H1 (cell line): ENCODE data around the gene FGGY. TPM values are rescaled to one million over a fixed set of nuclear protein-coding genes. Genes with fewer than 3 reads are reported as not detected.

Source experiments
- CTCF ChIA-PET: fragments of 300-600 bp; sonication (Branson Sonifier 250); formaldehyde crosslinking; loops from one replicate; lab custom pipeline; 2021; ENCODE audit not compliant: partially characterized antibody; lab: Charles Lee
- POLR2A ChIA-PET: fragments of 300-600 bp; sonication (Branson Sonifier 250); formaldehyde crosslinking; loops from one replicate; lab custom pipeline; 2021; ENCODE audit warnings: inconsistent platforms; ENCODE audit not compliant: partially characterized antibody; lab: Charles Lee
- DNase-seq, 2 experiments: peaks; one replicate each; pipeline versions ENCODE4 v3.0.0 to v3.0.0-alpha.2; 2010 to 2022; ENCODE audit warnings: low spot score in 2 of 2, low read depth in 1 of 2, mixed read lengths in 1 of 2
- FAIRE-seq: peaks from 2 replicates; lab custom pipeline; 2011; peaks lifted over from hg19 to GRCh38; lab: Jason Lieb, UNC
- H2AFZ ChIP-seq: 2 replicates; pipeline ENCODE4 v1.8.1; 2012; ENCODE audit warnings: low read length, inconsistent platforms
- H2AK5ac ChIP-seq: 2 replicates; pipeline ENCODE4 v1.6.1; 2013; ENCODE audit warnings: low read depth, low read length
- H2BK120ac ChIP-seq: replicated peaks from 2 replicates; pipeline ENCODE3; 2013; ENCODE audit warnings: low read depth, low read length, inconsistent platforms
- H2BK12ac ChIP-seq: 2 replicates; pipeline ENCODE4 v1.6.1; 2013; ENCODE audit warnings: low read depth, low read length
- H2BK15ac ChIP-seq: 2 replicates; pipeline ENCODE4 v1.6.1; 2013; ENCODE audit warnings: low read length
- H2BK20ac ChIP-seq: 2 replicates; pipeline ENCODE4 v1.6.1; 2013; ENCODE audit warnings: low read length
- H2BK5ac ChIP-seq: 2 replicates; pipeline ENCODE4 v1.6.1; 2013; ENCODE audit warnings: low read depth, low read length
- H3K14ac ChIP-seq: 2 replicates; pipeline ENCODE4 v1.6.1; 2013; ENCODE audit warnings: inconsistent platforms; ENCODE audit not compliant: insufficient read length
- H3K18ac ChIP-seq: 2 replicates; pipeline ENCODE4 v1.6.1; 2013; ENCODE audit warnings: low read length; ENCODE audit errors: extremely low read depth
- H3K23ac ChIP-seq: 2 replicates; pipeline ENCODE4 v1.6.1; 2013; ENCODE audit warnings: inconsistent platforms; ENCODE audit not compliant: insufficient read length
- H3K23me2 ChIP-seq: 2 replicates; pipeline ENCODE4 v1.6.1; 2013; ENCODE audit warnings: low read depth, low read length
- H3K27ac ChIP-seq: 2 replicates; pipeline ENCODE4 v1.6.1; 2011; ENCODE audit warnings: low read depth, low read length, inconsistent platforms
- H3K27me3 ChIP-seq, 4 experiments: replicated peaks in 1 of 4; 1 replicate in 1 of 4; 2 replicates in 3 of 4; pipeline versions ENCODE4 v1.6.1 to v1.8.1; 2011 to 2013; ENCODE audit warnings: low read length in 3 of 4, mild to moderate bottlenecking in 3 of 4, inconsistent platforms in 2 of 4, mixed read lengths in 2 of 4, moderate library complexity in 1 of 4; ENCODE audit not compliant: control insufficient read depth in 3 of 4, insufficient read depth in 3 of 4; ENCODE audit errors: extremely low read depth in 1 of 4
- H3K36me3 ChIP-seq, 4 experiments: 2 replicates each; pipeline versions ENCODE4 v1.6.1 to v1.8.1; 2011 to 2013; ENCODE audit warnings: mild to moderate bottlenecking in 4 of 4, low read length in 3 of 4, moderate library complexity in 2 of 4, control low read depth in 1 of 4, inconsistent platforms in 1 of 4; ENCODE audit not compliant: insufficient read depth in 4 of 4, control insufficient read depth in 2 of 4
- H3K4ac ChIP-seq: replicated peaks from 2 replicates; pipeline ENCODE3; 2013; ENCODE audit warnings: low read length, low read depth, mixed read lengths, inconsistent platforms; ENCODE audit not compliant: insufficient read length
- H3K4me1 ChIP-seq, 4 experiments: replicated peaks in 1 of 4; 1 replicate in 1 of 4; 2 replicates in 3 of 4; pipeline versions ENCODE4 v1.6.1 to v1.8.1; 2011 to 2013; ENCODE audit warnings: low read length in 3 of 4, inconsistent platforms in 2 of 4, mixed read lengths in 1 of 4; ENCODE audit not compliant: insufficient read depth in 4 of 4, control insufficient read depth in 3 of 4
- H3K4me2 ChIP-seq, 2 experiments: 2 replicates each; pipeline versions ENCODE4 v1.6.1 to v1.8.1; 2011 to 2013; ENCODE audit warnings: low read depth in 2 of 2, low read length in 2 of 2, control low read depth in 1 of 2, inconsistent platforms in 1 of 2, mild to moderate bottlenecking in 1 of 2; ENCODE audit not compliant: insufficient read depth in 1 of 2
- H3K4me3 ChIP-seq, 4 experiments: fragments of 200-600, 300-600 bp in 1 of 4; sonication (generic), shearing (Covaris generic), sonication (Bioruptor Twin) in 1 of 4; 2 replicates each; pipeline versions ENCODE4 v1.5.1 to v1.8.1; 2011 to 2016; ENCODE audit warnings: low read length in 4 of 4, low read depth in 3 of 4, control low read depth in 2 of 4, inconsistent platforms in 2 of 4, mild to moderate bottlenecking in 2 of 4, mixed read lengths in 1 of 4, moderate library complexity in 1 of 4; ENCODE audit not compliant: insufficient read depth in 2 of 4; ENCODE audit errors: extremely low read depth in 1 of 4
- H3K56ac ChIP-seq: replicated peaks from 2 replicates; pipeline ENCODE3; 2013; ENCODE audit warnings: low read depth, mild to moderate bottlenecking, mixed read lengths, low read length, inconsistent platforms; ENCODE audit not compliant: insufficient read length
- H3K79me1 ChIP-seq: 2 replicates; pipeline ENCODE4 v1.6.1; 2013; ENCODE audit warnings: low read depth, low read length, control low read depth
- H3K79me2 ChIP-seq, 2 experiments: 2 replicates each; pipeline versions ENCODE4 v1.6.1 to v1.8.1; 2012 to 2013; ENCODE audit warnings: low read length in 2 of 2, mild to moderate bottlenecking in 2 of 2, inconsistent platforms in 1 of 2; ENCODE audit not compliant: insufficient read depth in 2 of 2, control insufficient read depth in 1 of 2
- H3K9ac ChIP-seq, 4 experiments: replicated peaks in 1 of 4; 1 replicate in 1 of 4; 2 replicates in 3 of 4; pipeline versions ENCODE4 v1.6.1 to v1.8.1; 2011 to 2013; ENCODE audit warnings: low read depth in 3 of 4, low read length in 3 of 4, control low read depth in 2 of 4, mild to moderate bottlenecking in 2 of 4, moderate library complexity in 2 of 4, inconsistent platforms in 1 of 4; ENCODE audit errors: extremely low read depth in 1 of 4
- H3K9me3 ChIP-seq, 2 experiments: 2 replicates each; pipeline versions ENCODE4 v1.6.1 to v1.8.1; 2012 to 2013; ENCODE audit warnings: mild to moderate bottlenecking in 2 of 2, moderate library complexity in 2 of 2, control low read depth in 1 of 2, inconsistent platforms in 1 of 2, low read depth in 1 of 2, low read length in 1 of 2, mixed read lengths in 1 of 2; ENCODE audit not compliant: insufficient read depth in 2 of 2
- H4K20me1 ChIP-seq, 2 experiments: replicated peaks in 1 of 2; 2 replicates each; pipeline versions ENCODE3 to v1.8.1; 2011 to 2013; ENCODE audit warnings: inconsistent platforms in 2 of 2, low read length in 2 of 2, mild to moderate bottlenecking in 1 of 2; ENCODE audit not compliant: insufficient read depth in 2 of 2, control insufficient read depth in 1 of 2
- H4K5ac ChIP-seq: 2 replicates; pipeline ENCODE4 v1.6.1; 2013; ENCODE audit warnings: low read length, low read depth, mixed read lengths, inconsistent platforms; ENCODE audit not compliant: insufficient read length
- H4K8ac ChIP-seq: 2 replicates; pipeline ENCODE4 v1.8.0; 2013; ENCODE audit warnings: mild to moderate bottlenecking, moderate library complexity, low read length, inconsistent platforms; ENCODE audit not compliant: insufficient read depth; ENCODE audit errors: extremely low read depth
- H4K91ac ChIP-seq: replicated peaks from 2 replicates; pipeline ENCODE3; 2013; ENCODE audit warnings: low read length, mixed read lengths, inconsistent platforms; ENCODE audit not compliant: insufficient read length
- ASH2L ChIP-seq: fragments of 200-600, 300-600 bp; sonication (generic); IDR thresholded peaks from one replicate; pipeline ENCODE4 v1.7.1; 2017; ENCODE audit warnings: low read length
- CBX5 ChIP-seq: fragments of 300-800, 300-1000 bp; sonication (generic); IDR thresholded peaks from 2 replicates; pipeline ENCODE4 v1.7.1; 2016; ENCODE audit warnings: antibody characterized with exemption, low read length, low read depth
- CBX8 ChIP-seq: fragments of 300-800, 300-1000 bp; sonication (generic); IDR thresholded peaks from 2 replicates; pipeline ENCODE4 v1.7.1; 2016; ENCODE audit warnings: low read depth, low read length, borderline replicate concordance
- CHD2 ChIP-seq: IDR thresholded peaks from 2 replicates; pipeline ENCODE4 v1.6.1; 2012; ENCODE audit warnings: low read length, improper control_type of control experiment
- HDAC6 ChIP-seq: IDR thresholded peaks from one replicate; pipeline ENCODE4 v1.7.1; 2012; ENCODE audit warnings: low read depth, mild to moderate bottlenecking, inconsistent platforms, low read length, moderate library complexity
- KDM1A ChIP-seq: fragments of 200-600, 300-600 bp; sonication (generic); IDR thresholded peaks from 2 replicates; pipeline ENCODE4 v1.7.1; 2016; ENCODE audit warnings: mild to moderate bottlenecking, low read length, borderline replicate concordance
- KDM5A ChIP-seq: fragments of 200-600 bp; IDR thresholded peaks from 2 replicates; pipeline ENCODE4 v1.7.1; 2012; ENCODE audit warnings: mild to moderate bottlenecking, low read length, inconsistent platforms, mixed read lengths
- SRF ChIP-seq: IDR thresholded peaks from 2 replicates; pipeline ENCODE4 v1.6.1; 2011; ENCODE audit warnings: mild to moderate bottlenecking, low read depth, low read length, moderate library complexity
- TAF1 ChIP-seq: IDR thresholded peaks from 2 replicates; pipeline ENCODE4 v1.6.1; 2011; ENCODE audit warnings: mild to moderate bottlenecking, low read depth, low read length
- TAF7 ChIP-seq: optimal IDR thresholded peaks from 2 replicates; pipeline ENCODE3; 2011; ENCODE audit warnings: low read depth, mild to moderate bottlenecking, inconsistent platforms, low read length, moderate library complexity, borderline replicate concordance
- TBP ChIP-seq: IDR thresholded peaks from 2 replicates; pipeline ENCODE4 v1.6.1; 2011; ENCODE audit warnings: low read depth, low read length, improper control_type of control experiment
- TEAD4 ChIP-seq: IDR thresholded peaks from 2 replicates; pipeline ENCODE4 v1.6.1; 2012; ENCODE audit warnings: low read depth, low read length, inconsistent platforms, mixed read lengths
- YY1 ChIP-seq: IDR thresholded peaks from 2 replicates; pipeline ENCODE4 v1.6.1; 2011; ENCODE audit warnings: low read depth, mild to moderate bottlenecking, low read length
- WGBS, 2 experiments: shearing (Covaris generic) in 1 of 2; methylation state at CpG; one replicate each; pipeline versions ENCODE4 v1.1.6 to v1.1.7; 2013 to 2015; ENCODE audit warnings: low lambda C conversion rate in 2 of 2, mixed read lengths in 2 of 2, inconsistent platforms in 1 of 2, low coverage in 1 of 2, missing lambda C conversion rate in 1 of 2; ENCODE audit not compliant: insufficient replicate concordance in 2 of 2, insufficient coverage in 1 of 2, insufficient read length in 1 of 2; ENCODE audit errors: extremely low coverage in 1 of 2, missing lambda C conversion rate in 1 of 2; 5-methylcytosine and 5-hydroxymethylcytosine counted together
- polyA plus RNA-seq, 7 experiments: library from polyadenylated mRNA; depleted of rRNA in 3 of 7; stranded (reverse) in 5 of 7; unstranded in 2 of 7; fragments of >200 nt in 5 of 7; fragments of 200-250 nt in 2 of 7; gene quantifications; 1 replicate in 5 of 7; 2 replicates in 1 of 7; 4 replicates in 1 of 7; pipeline versions ENCODE4 v1.2.1 to v1.2.3, GENCODE V29; 2011 to 2013; ENCODE audit warnings: missing spikeins in 2 of 7, mixed read lengths in 2 of 7
- total RNA-seq: library from RNA; stranded (reverse); fragmentation: NEBNext Ultra II Directional; extraction: Animal tissue kit (Norgen Biotek cat#: 25700); gene quantifications from 2 replicates; pipeline ENCODE4 v1.2.1, GENCODE V29; 2021
- TF ChIP-seq, protein P1 (sequence below): IDR thresholded peaks from 2 replicates; pipeline ENCODE4 v1.6.1; 2012; ENCODE audit warnings: inconsistent platforms

FGGY gene
- total and polyA plus RNA-seq, 2 of the 8 experiments (the other 6 are each of a cell fraction or from before 2014, with no cell fraction given), result 10.3 to 12.5 TPM

DNA sequence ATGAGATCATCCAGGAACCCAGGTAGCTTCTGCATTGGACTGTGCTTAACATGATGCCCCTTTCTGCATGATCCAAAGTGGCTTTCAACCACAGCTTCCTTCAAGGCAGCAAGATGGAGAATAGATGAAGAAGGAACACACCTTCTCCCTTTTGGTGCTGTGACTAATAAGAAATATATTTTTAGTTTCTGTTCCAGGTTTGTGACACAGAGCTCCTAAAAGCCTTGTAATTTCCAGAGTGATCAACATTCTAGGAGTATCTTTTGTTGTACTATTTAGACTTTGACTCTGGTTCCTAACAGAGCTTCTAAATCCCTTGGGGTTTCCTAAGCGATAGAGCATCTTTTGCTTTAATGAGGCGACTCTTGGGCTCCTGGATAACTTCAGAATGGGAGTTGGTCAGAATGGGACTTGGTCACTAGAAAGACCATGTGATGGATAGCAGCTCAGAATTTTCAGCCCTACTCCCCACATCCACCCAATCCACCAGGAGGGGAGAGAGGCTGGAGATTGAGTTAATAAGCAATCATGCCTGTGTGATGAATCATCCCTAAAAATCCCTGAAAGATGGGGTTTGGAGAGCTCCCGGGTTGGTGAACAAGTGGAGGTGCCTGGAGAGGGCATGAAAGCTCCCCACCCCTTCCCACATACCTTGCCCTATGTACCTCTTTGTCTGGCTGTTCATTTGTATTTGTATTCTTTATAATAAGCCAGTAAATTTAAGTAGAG, 134.8 kb downstream of the FGGY start:
- H3K4me2 ChIP-seq, result no peak overlapping the region
- no peak for FAIRE-seq
- 87% methylated on average over 3 of the region's 3 CpGs; no CpG with 5 or more reads in 1 of the 2 experiments for WGBS, 2 experiments
- TF ChIP-seq KDM5A, result no peak
- TF ChIP-seq, protein P1, sequence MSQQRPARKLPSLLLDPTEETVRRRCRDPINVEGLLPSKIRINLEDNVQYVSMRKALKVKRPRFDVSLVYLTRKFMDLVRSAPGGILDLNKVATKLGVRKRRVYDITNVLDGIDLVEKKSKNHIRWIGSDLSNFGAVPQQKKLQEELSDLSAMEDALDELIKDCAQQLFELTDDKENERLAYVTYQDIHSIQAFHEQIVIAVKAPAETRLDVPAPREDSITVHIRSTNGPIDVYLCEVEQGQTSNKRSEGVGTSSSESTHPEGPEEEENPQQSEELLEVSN, result no peak
- TF ChIP-seq YY1, result no peak
- no peak for TF ChIP-seq CHD2
- TF ChIP-seq TAF1, result no peak
- TF ChIP-seq ASH2L, result no peak
- TF ChIP-seq CBX5, result no peak
- TF ChIP-seq TBP, result no peak
- no peak for TF ChIP-seq KDM1A
- TF ChIP-seq CBX8, result no peak
- TF ChIP-seq HDAC6, result no peak
- no peak for TF ChIP-seq TEAD4
- no peak for TF ChIP-seq SRF
- no peak for TF ChIP-seq TAF7

More for the DNA sequence above, 134.8 kb downstream of the FGGY start:
- H2BK120ac ChIP-seq, result no peak overlapping the region
- no peak overlapping the region for H2BK20ac ChIP-seq
- H3K4me3 ChIP-seq, result no peak overlapping the region
- H2BK12ac ChIP-seq, result no peak overlapping the region
- no peak overlapping the region for H3K23ac ChIP-seq
- H4K91ac ChIP-seq, result no peak overlapping the region
- no peaks in the 10 kb centered on the region for H3K79me2 ChIP-seq
- 0 out of 7 replicates have a peak, but pooled peaks cover 0 to 2% (median 0%) of the 10 kb centered on the region in 4 experiments for H3K4me1 ChIP-seq
- H2AK5ac ChIP-seq, result no peak overlapping the region
- no peak overlapping the region for H3K27ac ChIP-seq
- H3K23me2 ChIP-seq, result no peaks in the 10 kb centered on the region
- DNase-seq, result no peak
- no peaks in the 10 kb centered on the region for H3K27me3 ChIP-seq
- no peak overlapping the region for H4K8ac ChIP-seq
- H3K79me1 ChIP-seq, result no peaks in the 10 kb centered on the region
- no peak overlapping the region for H3K4ac ChIP-seq
- no peak overlapping the region for H3K9ac ChIP-seq
- H2BK15ac ChIP-seq, result no peak overlapping the region
- H3K18ac ChIP-seq, result no peak overlapping the region
- H4K20me1 ChIP-seq, result no peaks in the 10 kb centered on the region
- POLR2A ChIA-PET, result no interaction called here
- no peak overlapping the region for H4K5ac ChIP-seq
- CTCF ChIA-PET, result interaction anchor here (0.6 kb wide), 1 partner anchor 37 kb away, joined by 3 read pairs; no protein-coding TSS in a partner anchor
- H3K36me3 ChIP-seq, result no peaks in the 10 kb centered on the region
- H2BK5ac ChIP-seq, result no peak overlapping the region
- H2AFZ ChIP-seq, result no peak overlapping the region
- H3K14ac ChIP-seq, result no peak overlapping the region
- no peaks in the 10 kb centered on the region for H3K9me3 ChIP-seq
- H3K56ac ChIP-seq, result no peak overlapping the region
